Motor neuron (in vitro differentiated cells): ENCODE results near the gene FUBP1. TPM values are rescaled to one million over a fixed set of nuclear protein-coding genes. Genes with fewer than 3 reads are reported as not detected.
A peak's percentile ranks its signal among the peaks of the same experiment; 100 is the strongest.
"Not testable (repeated sequence)": the region's sequence is repeated elsewhere in the genome, so short reads cannot be mapped to it uniquely, and the experiment has no call there.

Source experiments
- ATAC-seq, 8 experiments: fragments of 200-7000 bp; cut with Tn5 transposase; replicated peaks in 6 of 8; 2 replicates each; pipeline ENCODE4 v1.8.0; 2021; ENCODE audit warnings: mild to moderate bottlenecking in 8 of 8, moderate library complexity in 8 of 8
- H3K27ac ChIP-seq, 2 donors: fragments of 250-450 bp; sonication (Bioruptor Pico); 2 replicates each; pipeline ENCODE4 v1.9.0; 2021; ENCODE audit warnings: antibody characterized with exemption in 2 of 2, mild to moderate bottlenecking in 2 of 2, moderate library complexity in 1 of 2
- H3K4me1 ChIP-seq, 2 donors: fragments of 250-450 bp; sonication (Bioruptor Pico); replicated peaks in 1 of 2; 2 replicates each; pipeline ENCODE4 v1.6.1; 2021; ENCODE audit warnings: antibody characterized with exemption in 2 of 2, mild to moderate bottlenecking in 2 of 2, moderate library complexity in 1 of 2
- H3K4me3 ChIP-seq, 5 donors: fragments of 250-450 bp; sonication (Bioruptor Pico); 2 replicates each; pipeline ENCODE4 v1.9.0; 2021; ENCODE audit warnings: antibody characterized with exemption in 5 of 5, mild to moderate bottlenecking in 5 of 5, moderate library complexity in 4 of 5
- WGBS, 10 experiments: fragments of 450-650 bp; shearing (Covaris generic); methylation state at CpG; one replicate each; pipeline ENCODE4 v1.0.0; 2022; 5-methylcytosine and 5-hydroxymethylcytosine counted together
- in situ Hi-C, 9 experiments: fragments of 400-800 bp; cut with MboI; loops; one replicate each; pipeline ENCODE4 v1.15.0; 2021; ENCODE audit warnings: low sequenced_read_pairs in 9 of 9, low pct_unique_long_range_greater_than_20kb in 2 of 9; ENCODE audit not compliant: unreplicated experiment in 9 of 9
- total RNA-seq, 8 experiments: library from RNA; unstranded; fragments of 300-600 nt; gene quantifications; 2 replicates each; pipeline versions ENCODE4 v1.2.3 to v1.2.4, GENCODE V29; 2022

The FUBP1 gene
- total RNA-seq, 8 experiments from 2014 or later = 54.7 to 380 (median 234) TPM

DNA sequence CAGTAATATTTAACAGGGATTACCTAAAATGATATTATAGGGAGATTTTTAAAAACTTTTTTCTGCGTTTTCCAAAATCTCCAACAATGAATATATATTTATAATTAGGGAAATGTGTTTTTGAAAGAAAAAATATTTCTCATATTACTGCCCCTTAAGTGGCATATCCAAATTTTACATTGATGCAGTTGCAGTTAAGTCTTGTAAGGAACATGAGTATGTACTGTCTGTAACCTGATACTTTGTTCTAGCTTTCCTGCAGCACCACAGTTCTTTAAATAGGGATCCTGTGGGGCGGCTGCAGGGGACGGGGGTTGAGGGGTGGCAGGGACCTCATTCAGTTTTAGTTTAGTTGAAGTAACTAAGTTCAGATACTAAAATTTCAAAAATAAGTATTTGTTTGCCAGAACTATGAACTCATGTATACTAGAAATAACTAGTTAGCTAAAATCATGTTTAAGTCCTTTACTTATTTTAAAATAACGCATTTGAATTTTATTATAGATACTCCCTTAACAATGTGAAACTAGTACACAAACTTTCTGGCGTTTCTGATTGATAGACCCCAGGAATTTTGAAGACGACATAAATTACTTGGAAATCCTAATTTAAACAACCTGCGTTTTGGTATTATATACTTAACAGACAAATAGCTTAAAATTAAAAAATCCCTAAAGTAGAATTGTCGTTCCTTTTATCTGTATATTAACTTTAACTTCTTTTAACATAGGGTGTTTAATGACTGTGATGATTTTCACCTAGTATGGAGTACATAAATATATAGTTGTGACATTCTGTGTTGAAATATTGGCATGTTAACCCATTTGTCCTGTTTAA lies 25.2 kb upstream of the FUBP1 start:
- Histone ChIP-seq H3K4me1 (peaks cover 2 to 28% of the 10 kb centered on the region in 2 donors), H3K27ac (peak overlapping the region; percentile 88 to 95), H3K4me3 (peak overlapping the region; percentile 36 to 61 (median 45))
- in situ Hi-C loops = loop anchor here in 1 of 9 experiments (25.0 kb wide), 1 partner anchor 108 kb away; no protein-coding TSS in a partner anchor
- peak; percentile 38 to 66 (median 61) for ATAC-seq
- 0 to 17% (median 8%) methylated on average over 2 to 8 of the region's 8 CpGs for WGBS, 10 experiments

DNA sequence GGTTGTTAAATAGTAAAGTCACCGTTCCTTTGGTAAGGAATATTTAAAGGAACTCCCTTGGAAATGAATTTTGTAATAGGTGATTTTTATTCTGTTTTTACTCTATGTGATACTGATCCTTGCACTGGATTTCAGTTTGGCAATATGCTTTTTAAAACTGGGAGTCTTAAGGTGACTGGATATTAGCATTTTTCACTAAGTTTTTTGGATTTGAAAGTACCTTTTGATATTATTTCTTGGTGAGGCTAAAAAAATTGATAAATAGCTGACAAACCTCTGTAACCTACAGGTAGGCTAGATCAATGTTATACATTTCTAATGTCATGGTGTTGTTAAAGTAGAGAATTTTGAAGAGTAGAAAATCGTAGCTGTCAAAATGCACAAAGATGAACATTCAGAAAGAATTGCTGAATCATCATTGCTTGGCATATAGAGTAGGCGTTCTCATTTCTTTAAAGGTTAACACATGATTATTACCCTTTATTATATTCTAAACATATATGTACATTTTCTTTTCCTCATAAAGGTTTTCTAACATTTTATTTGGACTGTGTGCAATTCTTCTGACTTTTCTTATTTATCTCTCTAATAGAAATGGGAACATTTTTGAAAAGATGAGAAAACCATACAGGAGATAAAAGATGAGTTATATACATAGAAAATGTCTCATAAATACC lies 24.3 kb upstream of the FUBP1 start:
- ATAC-seq = no peak

DNA sequence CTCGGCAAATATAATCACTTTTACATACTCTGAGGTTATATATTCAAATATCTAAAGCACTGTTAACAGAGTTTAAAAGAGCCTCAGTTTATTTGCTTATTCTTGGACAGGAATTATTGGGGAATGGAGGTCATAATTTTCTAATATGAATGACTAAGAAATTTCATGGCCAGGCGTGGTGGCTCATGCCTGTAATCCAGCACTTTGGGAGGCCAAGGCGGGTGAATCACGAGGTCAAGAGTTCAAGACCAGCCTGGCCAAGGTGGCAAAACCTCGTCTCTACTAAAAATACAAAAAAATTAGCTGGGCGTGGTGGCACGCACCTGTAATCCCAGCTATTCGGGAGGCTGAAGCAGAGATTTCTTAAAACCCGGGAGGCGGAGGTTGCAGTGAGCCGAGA lies 21.7 kb upstream of the FUBP1 start:
- H3K4me1 ChIP-seq = peaks cover 2 to 13% of the 10 kb centered on the region in 2 donors
- in situ Hi-C loops = loop anchor here in 1 of 9 experiments (25.0 kb wide), 1 partner anchor 112 kb away; no protein-coding TSS in a partner anchor
- not testable (repeated sequence) for H3K27ac ChIP-seq, H3K4me3 ChIP-seq
- ATAC-seq = peak in 1 of 8 experiments; percentile 2
- 0 to 100% (median 88%) methylated on average over 1 to 11 of the region's 11 CpGs; no CpG with 5 or more reads in 2 of the 10 experiments for WGBS, 10 experiments

More for the DNA sequence above, 24.3 kb upstream of the FUBP1 start:
- H3K27ac ChIP-seq = no peak overlapping the region
- whole genome bisulfite sequencing, 10 experiments = 0 to 60% (median 47%) methylated on average over 3 of the region's 3 CpGs; no CpG with 5 or more reads in 1 of the 10 experiments
- H3K4me3 ChIP-seq = no peak overlapping the region
- H3K4me1 ChIP-seq = peaks cover 2 to 28% of the 10 kb centered on the region in 2 donors
- in situ Hi-C loops = loop anchor here in 1 of 9 experiments (25.0 kb wide), 1 partner anchor 109 kb away; no protein-coding TSS in a partner anchor

DNA sequence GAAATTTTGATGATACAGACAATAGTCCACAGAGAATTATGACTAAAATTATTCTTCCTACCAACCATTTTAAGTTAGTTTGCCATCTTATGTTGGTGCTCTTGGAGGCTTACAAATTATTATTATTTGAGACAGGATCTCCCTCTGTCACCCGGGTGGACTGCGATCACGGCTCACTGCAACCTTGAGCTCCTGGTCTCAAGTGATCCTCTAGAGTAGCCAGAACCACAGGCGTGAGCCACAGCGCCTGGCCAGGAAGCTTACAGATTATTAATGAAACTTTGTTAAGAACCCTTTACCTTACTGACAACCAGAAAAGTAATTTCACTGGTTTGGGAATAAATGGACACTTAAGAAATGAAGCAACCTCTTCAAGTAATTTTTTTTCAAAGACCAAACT lies 17.9 kb upstream of the FUBP1 start:
- Histone ChIP-seq H3K4me1 (no peaks in the 10 kb centered on the region), H3K4me3 (no peak overlapping the region), H3K27ac (no peak overlapping the region)
- 95 to 100% (median 100%) methylated on average over 1 to 5 of the region's 5 CpGs; no CpG with 5 or more reads in 2 of the 10 experiments for WGBS, 10 experiments
- in situ Hi-C loops = loop anchor here in 1 of 9 experiments (25.0 kb wide), 1 partner anchor 116 kb away; no protein-coding TSS in a partner anchor
- no peak for ATAC-seq

DNA sequence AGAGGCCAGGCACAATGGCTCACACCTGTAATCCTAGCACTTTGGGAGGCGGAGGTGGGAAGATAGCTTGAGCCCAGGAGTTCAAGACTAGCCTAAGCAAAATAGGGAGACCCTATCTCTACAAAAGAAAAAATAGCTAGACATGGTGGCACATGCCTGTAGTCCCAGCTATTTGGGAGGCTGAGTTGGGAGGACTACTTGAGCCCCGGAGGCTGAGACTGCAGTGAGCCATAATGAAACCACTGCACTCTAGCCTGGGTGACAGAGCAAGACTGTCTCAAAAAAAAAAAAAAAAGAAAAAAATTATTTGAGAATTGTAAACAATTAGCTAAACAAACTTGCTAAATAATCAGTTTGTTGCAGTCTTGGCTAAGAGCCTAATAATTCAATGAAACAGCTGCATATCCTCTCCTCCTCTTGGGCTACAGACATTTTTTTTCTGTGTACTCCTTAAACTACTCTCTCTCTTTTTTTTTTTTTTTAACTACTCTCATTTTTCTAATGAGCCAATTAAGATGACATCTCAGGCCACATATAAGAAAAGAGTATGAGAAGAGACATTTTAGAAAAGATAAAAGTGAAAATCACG lies 15.3 kb upstream of the FUBP1 start:
- in situ Hi-C loops = loop anchor here in 1 of 9 experiments (25.0 kb wide), 1 partner anchor 118 kb away; no protein-coding TSS in a partner anchor
- WGBS, 10 experiments = 86 to 100% (median 94%) methylated on average over 1 to 3 of the region's 3 CpGs
- H3K27ac ChIP-seq = no peak overlapping the region
- no peak for ATAC-seq
- H3K4me3 ChIP-seq = no peak overlapping the region
- no peaks in the 10 kb centered on the region for H3K4me1 ChIP-seq

DNA sequence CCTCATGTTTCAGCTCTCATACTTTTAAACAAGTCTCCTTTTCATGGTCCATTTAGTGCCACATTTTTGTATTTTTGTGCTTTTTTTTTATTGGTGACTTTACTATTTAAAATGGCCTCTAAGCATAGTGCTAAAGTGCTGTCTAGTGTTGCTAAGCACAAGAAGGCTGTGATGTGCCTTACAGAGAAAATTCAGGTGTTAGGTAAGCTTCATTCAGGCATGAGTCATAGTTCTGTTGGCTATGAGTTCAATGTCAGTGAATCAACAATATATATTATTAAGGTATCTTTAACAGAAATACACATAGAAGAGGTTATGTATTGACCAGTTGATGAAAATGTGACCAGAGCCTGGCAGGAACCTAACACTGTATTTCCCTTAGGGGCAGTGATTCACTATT lies 12.8 kb upstream of the FUBP1 start:
- no peak for ATAC-seq
- no peaks in the 10 kb centered on the region for H3K4me1 ChIP-seq
- H3K4me3 ChIP-seq = no peak overlapping the region
- H3K27ac ChIP-seq = no peak overlapping the region
- in situ Hi-C loops = loop anchor here in 1 of 9 experiments (25.0 kb wide), 1 partner anchor 121 kb away; no protein-coding TSS in a partner anchor

DNA sequence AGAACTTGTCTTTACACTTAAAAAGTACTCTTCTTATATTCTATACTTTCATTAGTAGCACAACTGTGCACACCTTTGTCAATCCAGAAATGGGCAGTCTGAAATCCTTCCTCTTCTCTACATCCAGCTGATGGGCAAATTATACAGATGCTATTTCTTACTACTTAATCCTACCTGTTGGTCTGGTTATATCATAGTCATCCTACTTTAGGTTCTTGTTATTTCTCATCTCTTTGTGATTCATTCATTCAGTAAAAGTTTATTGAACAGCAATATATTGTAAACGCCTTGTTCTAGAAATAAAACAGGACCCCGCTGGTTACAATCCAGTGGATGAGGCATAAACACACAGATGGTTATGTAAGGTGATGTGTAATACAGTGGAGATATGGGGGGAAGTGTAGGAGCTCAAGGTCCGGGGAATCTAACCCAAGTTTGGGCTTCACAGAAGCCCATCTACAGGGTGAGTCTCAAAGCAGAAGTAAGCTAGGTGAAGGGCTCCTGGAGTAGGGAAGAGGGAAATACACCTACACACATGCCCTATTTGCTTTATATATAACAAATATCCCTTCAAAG lies 11.8 kb upstream of the FUBP1 start:
- Histone ChIP-seq H3K27ac (no peak overlapping the region), H3K4me1 (no peaks in the 10 kb centered on the region), H3K4me3 (no peak overlapping the region)
- in situ Hi-C loops = loop anchor here in 1 of 9 experiments (25.0 kb wide), 1 partner anchor 122 kb away; no protein-coding TSS in a partner anchor
- WGBS, 10 experiments = 80 to 100% (median 100%) methylated on average over 1 to 3 of the region's 3 CpGs; no CpG with 5 or more reads in 1 of the 10 experiments
- no peak for ATAC-seq

DNA sequence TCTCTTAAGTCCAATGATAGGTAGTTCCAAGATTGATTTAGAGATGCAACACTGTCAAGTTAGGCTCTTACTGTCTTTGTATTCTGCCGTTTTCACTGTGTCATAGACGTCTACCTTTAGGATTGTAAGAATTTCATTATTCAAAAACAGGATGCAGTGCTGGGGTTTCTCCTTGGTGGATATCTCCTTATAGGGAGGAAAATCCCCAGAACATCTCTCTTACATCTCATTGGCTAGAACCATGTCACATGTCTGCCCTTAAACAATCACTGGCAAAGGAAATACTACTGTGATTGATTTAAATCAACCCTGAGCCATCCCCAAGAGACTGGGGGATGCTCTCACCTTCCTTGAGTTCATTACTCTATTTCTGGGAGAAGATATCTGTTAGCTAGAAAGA lies 10.9 kb upstream of the FUBP1 start:
- in situ Hi-C loops = loop anchor here in 1 of 9 experiments (25.0 kb wide), 1 partner anchor 123 kb away; no protein-coding TSS in a partner anchor
- Histone ChIP-seq H3K4me1 (no peaks in the 10 kb centered on the region), H3K4me3 (no peak overlapping the region), H3K27ac (no peak overlapping the region)
- ATAC-seq = no peak
- WGBS, 10 experiments = 75 to 100% (median 85%) methylated on average over 2 of the region's 2 CpGs; no CpG with 5 or more reads in 3 of the 10 experiments

DNA sequence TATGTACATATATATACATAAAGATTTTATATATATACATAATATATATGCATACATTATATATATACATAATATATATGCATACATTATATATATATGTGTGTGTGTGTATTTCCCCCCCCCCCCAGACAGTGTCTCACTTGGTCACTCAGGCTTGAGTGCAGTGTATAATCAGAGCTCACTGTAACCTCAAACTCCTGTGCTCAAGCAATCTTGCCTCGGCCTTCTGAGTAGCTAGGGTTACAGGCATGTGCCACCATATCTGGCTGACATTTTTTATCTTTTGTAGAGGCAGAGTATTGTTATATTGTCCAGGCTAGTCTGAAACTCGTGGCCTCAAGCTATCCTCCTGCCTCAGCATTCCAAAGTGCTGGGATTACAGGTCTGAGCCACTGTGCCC lies 9.0 kb upstream of the FUBP1 start:
- Histone ChIP-seq H3K4me3 (no peak overlapping the region), H3K4me1 (peaks cover 0 to 5% of the 10 kb centered on the region in 2 donors), H3K27ac (no peak overlapping the region)
- in situ Hi-C loops = loop anchor here in 1 of 9 experiments (25.0 kb wide), 1 partner anchor 124 kb away; no protein-coding TSS in a partner anchor
- WGBS, 10 experiments = 50 to 100% (median 92%) methylated on average over 1 to 2 of the region's 2 CpGs; no CpG with 5 or more reads in 3 of the 10 experiments
- peak in 1 of 8 experiments; percentile 74 for ATAC-seq

DNA sequence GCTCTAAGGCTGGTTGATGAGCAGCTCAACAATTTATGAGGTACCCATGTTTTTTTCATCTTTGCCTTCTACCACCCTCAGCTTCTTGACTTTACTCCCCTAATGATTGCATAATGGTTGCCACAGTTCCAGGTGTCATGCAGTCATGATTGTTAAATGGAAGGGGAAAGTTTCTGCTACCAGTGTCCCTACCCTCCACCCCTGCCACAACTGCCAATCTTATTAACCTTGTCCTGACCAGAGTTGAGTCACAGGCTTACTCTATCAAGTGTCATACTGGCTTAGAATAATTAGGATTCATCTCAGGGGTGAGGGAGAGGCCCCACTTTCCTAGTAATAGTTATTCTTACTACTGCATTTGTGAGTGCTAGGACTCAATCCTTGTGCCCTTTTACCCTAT lies 7.9 kb upstream of the FUBP1 start:
- no peak overlapping the region for H3K4me3 ChIP-seq
- H3K27ac ChIP-seq = no peak overlapping the region
- H3K4me1 ChIP-seq = peaks cover 0 to 5% of the 10 kb centered on the region in 2 donors
- ATAC-seq = no peak
- in situ Hi-C loops = loop anchor here in 1 of 9 experiments (25.0 kb wide), 1 partner anchor 125 kb away; no protein-coding TSS in a partner anchor

DNA sequence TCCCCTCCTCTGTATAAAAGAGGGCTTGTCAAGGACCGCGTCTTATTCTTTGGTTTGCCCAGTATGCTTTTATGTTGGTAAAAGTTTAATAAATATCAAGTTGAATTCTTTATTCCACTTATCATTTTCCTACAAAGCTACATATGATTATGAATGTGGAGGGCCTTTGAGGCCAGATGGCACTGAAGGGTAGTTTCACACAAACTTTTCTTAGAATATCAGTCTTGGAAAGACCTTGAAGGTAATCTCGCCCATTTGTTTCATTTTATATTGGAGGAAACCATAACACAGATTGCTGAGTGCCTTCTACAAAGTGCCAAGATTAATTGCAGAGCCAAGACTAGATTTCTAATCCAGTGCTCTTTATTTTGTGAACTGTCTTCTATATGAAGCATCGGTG lies 5.8 kb upstream of the FUBP1 start:
- no peak for ATAC-seq
- peaks cover 5 to 14% of the 10 kb centered on the region in 2 donors for H3K4me1 ChIP-seq

DNA sequence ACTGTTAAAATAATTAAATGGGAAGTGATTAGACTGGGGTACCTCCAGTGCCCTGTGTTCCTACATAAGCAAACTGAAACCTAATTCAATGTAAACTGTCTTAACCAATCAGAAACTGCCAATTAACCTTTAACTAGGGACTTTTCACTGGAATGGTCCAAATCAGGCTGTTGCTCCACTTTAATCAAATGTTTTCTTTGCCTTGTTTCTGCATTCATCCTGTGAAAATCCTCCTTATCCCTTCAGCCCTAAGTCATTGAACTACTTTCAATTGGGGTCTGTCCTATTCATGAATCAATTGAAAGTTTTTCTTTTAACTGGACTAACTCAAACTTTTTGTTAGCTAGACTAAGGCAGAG lies 5.1 kb upstream of the FUBP1 start:
- in situ Hi-C loops = loop anchor here in 1 of 9 experiments (25.0 kb wide), 1 partner anchor 128 kb away; no protein-coding TSS in a partner anchor
- no peak overlapping the region for H3K27ac ChIP-seq
- H3K4me3 ChIP-seq = no peak overlapping the region

More for the DNA sequence above, 5.8 kb upstream of the FUBP1 start:
- in situ Hi-C loops = loop anchor here in 1 of 9 experiments (25.0 kb wide), 1 partner anchor 128 kb away; no protein-coding TSS in a partner anchor
- Histone ChIP-seq H3K27ac (no peak overlapping the region), H3K4me3 (no peak overlapping the region)
- WGBS, 10 experiments = 81 to 100% (median 100%) methylated on average over 2 to 4 of the region's 4 CpGs; no CpG with 5 or more reads in 1 of the 10 experiments

More for the DNA sequence above, 5.1 kb upstream of the FUBP1 start:
- H3K4me1 ChIP-seq = peaks cover 5 to 14% of the 10 kb centered on the region in 2 donors
- no peak for ATAC-seq
